HepG2 (cell line): Measurements from ENCODE around the gene HAS3. TPM values are rescaled to one million over a fixed set of nuclear protein-coding genes. Genes with fewer than 3 reads are reported as not detected.

ENCODE experiments used
- CC2D1A ChIP-seq: sonication (generic); formaldehyde crosslinking; IDR thresholded peaks from 2 replicates; pipeline ENCODE4 v1.8.1; 2023; ENCODE audit warnings: mild to moderate bottlenecking, missing genetic modification reagents
- GABPA ChIP-seq, 2 experiments: IDR thresholded peaks; 2 replicates each; pipeline ENCODE4 v1.6.1; 2011 to 2016; ENCODE audit warnings: low read depth in 2 of 2, low read length in 1 of 2, missing biosample characterization in 1 of 2, missing genetic modification characterization in 1 of 2
- HNRNPLL ChIP-seq: fragments of 200-400 bp; formaldehyde crosslinking; IDR thresholded peaks from 2 replicates; pipeline ENCODE4 v1.6.1; 2017; ENCODE audit warnings: mild to moderate bottlenecking, low read depth, low read length; ENCODE audit not compliant: poor library complexity, severe bottlenecking
- HOXD1 ChIP-seq: sonication (generic); formaldehyde crosslinking; IDR thresholded peaks from 2 replicates; pipeline ENCODE4 v1.5.0; 2020; ENCODE audit warnings: missing genetic modification reagents
- PRMT3 ChIP-seq: sonication (generic); formaldehyde crosslinking; IDR thresholded peaks from 2 replicates; pipeline ENCODE4 v1.8.1; 2022; ENCODE audit warnings: low read depth, mild to moderate bottlenecking, moderate library complexity, missing genetic modification reagents, borderline replicate concordance
- RBM22 ChIP-seq: fragments of 200-400 bp; formaldehyde crosslinking; optimal IDR thresholded peaks from 2 replicates; pipeline ENCODE3; 2017; ENCODE audit warnings: mild to moderate bottlenecking, low read length, moderate library complexity
- SOX13 ChIP-seq, 3 experiments: fragments of 450-650 bp in 1 of 3; sonication (generic) in 1 of 3; formaldehyde crosslinking in 1 of 3; IDR thresholded peaks in 2 of 3; conservative IDR thresholded peaks in 1 of 3; 2 replicates each; pipeline versions ENCODE4 v1.5.0 to v1.6.1; 2016 to 2020; ENCODE audit warnings: antibody characterized with exemption in 1 of 3, mild to moderate bottlenecking in 1 of 3, missing compliant biosample characterization in 1 of 3, missing genetic modification reagents in 1 of 3, moderate library complexity in 1 of 3
- SRSF1 ChIP-seq: fragments of 200-400 bp; formaldehyde crosslinking; optimal IDR thresholded peaks from 2 replicates; pipeline ENCODE3; 2017; ENCODE audit warnings: mild to moderate bottlenecking, low read depth, low read length, moderate library complexity
- TBX3 ChIP-seq: fragments of 450-650 bp; IDR thresholded peaks from 2 replicates; pipeline ENCODE4 v1.6.1; 2017; ENCODE audit warnings: antibody characterized with exemption, mild to moderate bottlenecking, inconsistent platforms, borderline replicate concordance
- ZFP1 ChIP-seq: IDR thresholded peaks from 2 replicates; pipeline ENCODE4 v1.6.1; 2016
- ZNF12 ChIP-seq: sonication (generic); formaldehyde crosslinking; IDR thresholded peaks from 2 replicates; pipeline ENCODE4 v1.5.0; 2020; ENCODE audit warnings: missing genetic modification reagents
- ZNF441 ChIP-seq: sonication (generic); formaldehyde crosslinking; IDR thresholded peaks from 2 replicates; pipeline ENCODE4 v1.7.0; 2021; ENCODE audit warnings: missing genetic modification reagents, borderline replicate concordance
- ZNF552 ChIP-seq: sonication (generic); formaldehyde crosslinking; IDR thresholded peaks from 2 replicates; pipeline ENCODE4 v1.9.0; 2022; ENCODE audit warnings: missing genetic modification reagents, mild to moderate bottlenecking, borderline replicate concordance
- polyA plus RNA-seq, 8 experiments: library from polyadenylated mRNA; depleted of rRNA in 3 of 8; stranded (reverse) in 7 of 8; unstranded in 1 of 8; fragments of >200 nt; fragmentation: Illumina TruSeq in 4 of 8; extraction: Trizol in 4 of 8; gene quantifications; 2 replicates each; pipeline versions ENCODE4 v1.2.1 to v1.2.3, GENCODE V29; 2011 to 2016; ENCODE audit warnings: low read depth in 4 of 8, missing spikeins in 1 of 8, mixed read lengths in 1 of 8; ENCODE audit not compliant: insufficient read depth in 1 of 8
- total RNA-seq, 5 experiments: library from RNA; depleted of rRNA; stranded (reverse); fragments of >200 nt; fragmentation: Illumina TruSeq; extraction: Trizol; gene quantifications; 2 replicates each; pipeline ENCODE4 v1.2.3, GENCODE V29; 2016; ENCODE audit warnings: low read depth in 1 of 5
- TF ChIP-seq, protein P1 (sequence below): sonication (generic); formaldehyde crosslinking; IDR thresholded peaks from 2 replicates; pipeline ENCODE4 v1.4.0; 2020; ENCODE audit warnings: missing genetic modification reagents, borderline replicate concordance
- TF ChIP-seq, protein P2 (sequence below): conservative IDR thresholded peaks from 2 replicates; pipeline ENCODE4 v1.6.1; 2018; ENCODE audit warnings: missing genetic modification reagents
- TF ChIP-seq, protein P3 (sequence below): sonication (generic); formaldehyde crosslinking; IDR thresholded peaks from 2 replicates; pipeline ENCODE4 v1.5.0; 2020; ENCODE audit warnings: mild to moderate bottlenecking, missing genetic modification reagents

Gene HAS3
- total and polyA plus RNA-seq, 2 of the 13 experiments (the other 11 are each of a cell fraction or from before 2014, with no cell fraction given), result 0.04 to 0.30 TPM

DNA sequence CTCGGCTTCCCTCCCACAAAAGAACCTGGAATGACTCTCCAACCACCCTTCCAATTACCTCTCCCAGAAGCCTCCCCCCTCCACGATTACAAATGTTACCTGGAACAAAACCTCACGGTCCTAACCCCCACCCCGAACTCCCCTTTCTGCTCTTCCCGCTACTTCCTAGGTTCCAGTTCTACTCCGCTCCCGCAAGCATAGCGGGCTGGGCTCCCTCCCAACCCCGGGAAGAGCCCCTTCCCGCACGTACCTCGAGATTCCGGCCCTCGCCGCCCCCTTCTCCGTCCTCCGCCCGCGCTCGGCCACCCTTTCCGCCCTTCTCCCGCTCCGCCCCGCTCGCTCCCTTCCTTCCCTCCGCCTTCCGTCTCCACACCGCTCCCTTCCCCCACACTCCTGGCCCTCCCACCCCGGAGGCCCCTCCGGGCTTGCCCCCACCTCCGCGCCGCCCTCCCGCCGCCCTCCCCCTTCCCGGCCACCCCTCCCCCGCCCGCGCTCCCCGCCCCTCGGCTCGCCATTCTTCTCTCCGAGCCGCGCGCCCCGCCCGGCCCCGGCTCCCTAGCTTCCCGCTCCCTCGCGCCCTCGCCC is 26.5 kb downstream of the HAS3 start (continued):
- TF ChIP-seq, protein P1, sequence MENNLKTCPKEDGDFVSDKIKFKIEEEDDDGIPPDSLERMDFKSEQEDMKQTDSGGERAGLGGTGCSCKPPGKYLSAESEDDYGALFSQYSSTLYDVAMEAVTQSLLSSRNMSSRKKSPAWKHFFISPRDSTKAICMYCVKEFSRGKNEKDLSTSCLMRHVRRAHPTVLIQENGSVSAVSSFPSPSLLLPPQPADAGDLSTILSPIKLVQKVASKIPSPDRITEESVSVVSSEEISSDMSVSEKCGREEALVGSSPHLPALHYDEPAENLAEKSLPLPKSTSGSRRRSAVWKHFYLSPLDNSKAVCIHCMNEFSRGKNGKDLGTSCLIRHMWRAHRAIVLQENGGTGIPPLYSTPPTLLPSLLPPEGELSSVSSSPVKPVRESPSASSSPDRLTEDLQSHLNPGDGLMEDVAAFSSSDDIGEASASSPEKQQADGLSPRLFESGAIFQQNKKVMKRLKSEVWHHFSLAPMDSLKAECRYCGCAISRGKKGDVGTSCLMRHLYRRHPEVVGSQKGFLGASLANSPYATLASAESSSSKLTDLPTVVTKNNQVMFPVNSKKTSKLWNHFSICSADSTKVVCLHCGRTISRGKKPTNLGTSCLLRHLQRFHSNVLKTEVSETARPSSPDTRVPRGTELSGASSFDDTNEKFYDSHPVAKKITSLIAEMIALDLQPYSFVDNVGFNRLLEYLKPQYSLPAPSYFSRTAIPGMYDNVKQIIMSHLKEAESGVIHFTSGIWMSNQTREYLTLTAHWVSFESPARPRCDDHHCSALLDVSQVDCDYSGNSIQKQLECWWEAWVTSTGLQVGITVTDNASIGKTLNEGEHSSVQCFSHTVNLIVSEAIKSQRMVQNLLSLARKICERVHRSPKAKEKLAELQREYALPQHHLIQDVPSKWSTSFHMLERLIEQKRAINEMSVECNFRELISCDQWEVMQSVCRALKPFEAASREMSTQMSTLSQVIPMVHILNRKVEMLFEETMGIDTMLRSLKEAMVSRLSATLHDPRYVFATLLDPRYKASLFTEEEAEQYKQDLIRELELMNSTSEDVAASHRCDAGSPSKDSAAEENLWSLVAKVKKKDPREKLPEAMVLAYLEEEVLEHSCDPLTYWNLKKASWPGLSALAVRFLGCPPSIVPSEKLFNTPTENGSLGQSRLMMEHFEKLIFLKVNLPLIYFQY (CRISPR knock-in tag), result no peak
- TF ChIP-seq, protein P2, sequence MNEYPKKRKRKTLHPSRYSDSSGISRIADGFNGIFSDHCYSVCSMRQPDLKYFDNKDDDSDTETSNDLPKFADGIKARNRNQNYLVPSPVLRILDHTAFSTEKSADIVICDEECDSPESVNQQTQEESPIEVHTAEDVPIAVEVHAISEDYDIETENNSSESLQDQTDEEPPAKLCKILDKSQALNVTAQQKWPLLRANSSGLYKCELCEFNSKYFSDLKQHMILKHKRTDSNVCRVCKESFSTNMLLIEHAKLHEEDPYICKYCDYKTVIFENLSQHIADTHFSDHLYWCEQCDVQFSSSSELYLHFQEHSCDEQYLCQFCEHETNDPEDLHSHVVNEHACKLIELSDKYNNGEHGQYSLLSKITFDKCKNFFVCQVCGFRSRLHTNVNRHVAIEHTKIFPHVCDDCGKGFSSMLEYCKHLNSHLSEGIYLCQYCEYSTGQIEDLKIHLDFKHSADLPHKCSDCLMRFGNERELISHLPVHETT (CRISPR knock-in tag), result peak; percentile 76; the same call in 1 of the 2 replicates
- no peak for TF ChIP-seq TBX3
- no peak for TF ChIP-seq GABPA (IDR thresholded peaks at IDR 0.05; ENCODE audit: low read depth, low read length)
- peak; percentile 69 for TF ChIP-seq GABPA (CRISPR knock-in tag; IDR thresholded peaks at IDR 0.05; ENCODE audit: low read depth)
- TF ChIP-seq PRMT3, result 0 out of 2 replicates have a peak, but pooled peaks have one; percentile 0
- TF ChIP-seq, protein P3, sequence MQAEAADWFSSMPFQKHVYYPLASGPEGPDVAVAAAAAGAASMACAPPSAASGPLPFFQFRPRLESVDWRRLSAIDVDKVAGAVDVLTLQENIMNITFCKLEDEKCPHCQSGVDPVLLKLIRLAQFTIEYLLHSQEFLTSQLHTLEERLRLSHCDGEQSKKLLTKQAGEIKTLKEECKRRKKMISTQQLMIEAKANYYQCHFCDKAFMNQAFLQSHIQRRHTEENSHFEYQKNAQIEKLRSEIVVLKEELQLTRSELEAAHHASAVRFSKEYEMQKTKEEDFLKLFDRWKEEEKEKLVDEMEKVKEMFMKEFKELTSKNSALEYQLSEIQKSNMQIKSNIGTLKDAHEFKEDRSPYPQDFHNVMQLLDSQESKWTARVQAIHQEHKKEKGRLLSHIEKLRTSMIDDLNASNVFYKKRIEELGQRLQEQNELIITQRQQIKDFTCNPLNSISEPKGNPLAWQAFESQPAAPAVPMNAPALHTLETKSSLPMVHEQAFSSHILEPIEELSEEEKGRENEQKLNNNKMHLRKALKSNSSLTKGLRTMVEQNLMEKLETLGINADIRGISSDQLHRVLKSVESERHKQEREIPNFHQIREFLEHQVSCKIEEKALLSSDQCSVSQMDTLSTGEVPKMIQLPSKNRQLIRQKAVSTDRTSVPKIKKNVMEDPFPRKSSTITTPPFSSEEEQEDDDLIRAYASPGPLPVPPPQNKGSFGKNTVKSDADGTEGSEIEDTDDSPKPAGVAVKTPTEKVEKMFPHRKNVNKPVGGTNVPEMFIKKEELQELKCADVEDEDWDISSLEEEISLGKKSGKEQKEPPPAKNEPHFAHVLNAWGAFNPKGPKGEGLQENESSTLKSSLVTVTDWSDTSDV (CRISPR knock-in tag), result no peak
- TF ChIP-seq ZNF552 (CRISPR knock-in tag), result 0 out of 2 replicates have a peak, but pooled peaks have one; percentile 33
- TF ChIP-seq ZFP1, result 0 out of 2 replicates have a peak, but pooled peaks have one; percentile 23
- TF ChIP-seq SRSF1, result peak; percentile 40
- TF ChIP-seq HNRNPLL, result peak; percentile 43
- TF ChIP-seq HOXD1 (CRISPR knock-in tag), result no peak
- TF ChIP-seq SOX13 (IDR thresholded peaks at IDR 0.05), result peak; percentile 7; the same call in 1 of the 2 replicates
- TF ChIP-seq SOX13 (CRISPR knock-in tag; conservative IDR thresholded peaks at IDR 0.05 in 1 of 2, IDR thresholded peaks at IDR 0.05 in 1 of 2), result peak in 1 of 2 experiments; percentile 31; a peak in 1 of 4 replicates
- no peak for TF ChIP-seq ZNF12
- peak; percentile 95 for TF ChIP-seq RBM22
- TF ChIP-seq CC2D1A (CRISPR knock-in tag), result 0 out of 2 replicates have a peak, but pooled peaks have one; percentile 65
- TF ChIP-seq ZNF441 (CRISPR knock-in tag), result no peak
